HCT116 (cell line): Measurements from ENCODE around the gene SLC25A33.

Experiments
- CEBPB ChIP-seq: IDR thresholded peaks from 2 replicates; pipeline ENCODE4 v1.6.1; 2012; ENCODE audit warnings: low read depth
- CTCF ChIP-seq, 3 experiments: fragments of 200-600 bp in 1 of 3; sonication (generic) in 1 of 3; IDR thresholded peaks in 2 of 3; conservative IDR thresholded peaks in 1 of 3; 2 replicates each; pipeline ENCODE4 v1.5.1; 2012 to 2017; ENCODE audit warnings: low read depth in 2 of 3, low read length in 2 of 3, antibody characterized with exemption in 1 of 3, borderline replicate concordance in 1 of 3, control low read depth in 1 of 3, mild to moderate bottlenecking in 1 of 3, mixed read lengths in 1 of 3, mixed run types in 1 of 3, moderate library complexity in 1 of 3; ENCODE audit not compliant: insufficient read depth in 1 of 3
- JUND ChIP-seq: IDR thresholded peaks from 2 replicates; pipeline ENCODE4 v1.6.1; 2012
- MAX ChIP-seq: IDR thresholded peaks from 2 replicates; pipeline ENCODE4 v1.6.1; 2012
- POLR2A ChIP-seq: IDR thresholded peaks from 2 replicates; pipeline ENCODE4 v1.7.0; 2011; ENCODE audit warnings: borderline replicate concordance; ENCODE audit not compliant: insufficient read depth, insufficient read length; ENCODE audit errors: extremely low read depth
- POLR2AphosphoS5 ChIP-seq: IDR thresholded peaks from 2 replicates; pipeline ENCODE4 v1.6.1; 2011; ENCODE audit warnings: mild to moderate bottlenecking, low read depth, low read length, moderate library complexity
- RAD21 ChIP-seq: IDR thresholded peaks from 2 replicates; pipeline ENCODE4 v1.6.1; 2012; ENCODE audit warnings: low read depth, mild to moderate bottlenecking
- REST ChIP-seq: IDR thresholded peaks from 2 replicates; pipeline ENCODE4 v1.6.1; 2012; ENCODE audit warnings: low read depth

GRCh38 chr1:9542430-9542829, 3.2 kb downstream of the SLC25A33 start:
- TF ChIP-seq CTCF (IDR thresholded peaks at IDR 0.05 in 2 of 3, conservative IDR thresholded peaks at IDR 0.05 in 1 of 3; ENCODE audit: borderline replicate concordance in 1 of 3, insufficient read depth in 1 of 3, low read depth in 2 of 3, low read length in 2 of 3) (no peak), CEBPB (no peak), JUND (no peak), POLR2AphosphoS5 (no peak), REST (no peak), POLR2A (no peak), MAX (no peak), RAD21 (no peak)
